Colon (tissue), 2 donors: ENCODE data around the gene SUN5.
"Not testable (repeated sequence)": the region's sequence is repeated elsewhere in the genome, so short reads cannot be mapped to it uniquely, and the experiment has no call there.

ENCODE experiments used
- FAIRE-seq: peaks from 2 replicates; lab custom pipeline; 2012; peaks lifted over from hg19 to GRCh38; lab: Jason Lieb, UNC
- donor health status: control.
- donor health status: control.

The SUN5 gene, protein sequence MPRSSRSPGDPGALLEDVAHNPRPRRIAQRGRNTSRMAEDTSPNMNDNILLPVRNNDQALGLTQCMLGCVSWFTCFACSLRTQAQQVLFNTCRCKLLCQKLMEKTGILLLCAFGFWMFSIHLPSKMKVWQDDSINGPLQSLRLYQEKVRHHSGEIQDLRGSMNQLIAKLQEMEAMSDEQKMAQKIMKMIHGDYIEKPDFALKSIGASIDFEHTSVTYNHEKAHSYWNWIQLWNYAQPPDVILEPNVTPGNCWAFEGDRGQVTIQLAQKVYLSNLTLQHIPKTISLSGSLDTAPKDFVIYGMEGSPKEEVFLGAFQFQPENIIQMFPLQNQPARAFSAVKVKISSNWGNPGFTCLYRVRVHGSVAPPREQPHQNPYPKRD

DNA sequence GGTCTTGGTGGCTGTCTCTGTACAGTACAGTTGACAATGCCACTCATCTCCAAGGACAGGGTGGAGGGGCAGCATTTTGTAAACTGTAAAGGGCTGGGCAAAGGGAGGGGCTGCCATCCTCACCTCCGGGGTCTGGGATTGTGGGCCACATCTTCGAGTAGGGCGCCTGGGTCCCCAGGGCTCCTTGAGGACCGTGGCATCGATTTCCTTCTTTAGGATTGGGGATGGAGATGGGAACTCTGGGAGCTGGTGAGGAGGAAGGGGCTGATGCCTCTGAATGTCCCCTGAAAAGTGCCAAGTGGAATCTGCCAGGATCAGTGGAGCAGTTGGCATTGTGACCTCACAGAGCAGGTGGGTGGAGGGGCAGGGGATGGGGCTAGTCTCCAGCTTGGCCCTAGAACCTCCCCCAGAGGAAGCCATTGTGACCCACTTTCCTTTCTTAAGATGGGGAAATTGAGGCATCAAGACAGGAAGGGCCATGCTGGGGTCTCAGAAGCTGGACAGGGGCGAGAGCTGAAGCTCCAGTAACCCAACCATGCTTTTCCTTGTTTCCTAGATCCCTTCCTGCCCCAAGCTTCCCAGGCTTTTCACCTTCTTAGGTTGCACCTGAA, at the start of gene SUN5:
Gene SUN5, minus strand, starts transcription at position 293 of the 611 bp plus-strand sequence. Its CDS starts 93 bp downstream, at position 200.
- no peak for FAIRE-seq

DNA sequence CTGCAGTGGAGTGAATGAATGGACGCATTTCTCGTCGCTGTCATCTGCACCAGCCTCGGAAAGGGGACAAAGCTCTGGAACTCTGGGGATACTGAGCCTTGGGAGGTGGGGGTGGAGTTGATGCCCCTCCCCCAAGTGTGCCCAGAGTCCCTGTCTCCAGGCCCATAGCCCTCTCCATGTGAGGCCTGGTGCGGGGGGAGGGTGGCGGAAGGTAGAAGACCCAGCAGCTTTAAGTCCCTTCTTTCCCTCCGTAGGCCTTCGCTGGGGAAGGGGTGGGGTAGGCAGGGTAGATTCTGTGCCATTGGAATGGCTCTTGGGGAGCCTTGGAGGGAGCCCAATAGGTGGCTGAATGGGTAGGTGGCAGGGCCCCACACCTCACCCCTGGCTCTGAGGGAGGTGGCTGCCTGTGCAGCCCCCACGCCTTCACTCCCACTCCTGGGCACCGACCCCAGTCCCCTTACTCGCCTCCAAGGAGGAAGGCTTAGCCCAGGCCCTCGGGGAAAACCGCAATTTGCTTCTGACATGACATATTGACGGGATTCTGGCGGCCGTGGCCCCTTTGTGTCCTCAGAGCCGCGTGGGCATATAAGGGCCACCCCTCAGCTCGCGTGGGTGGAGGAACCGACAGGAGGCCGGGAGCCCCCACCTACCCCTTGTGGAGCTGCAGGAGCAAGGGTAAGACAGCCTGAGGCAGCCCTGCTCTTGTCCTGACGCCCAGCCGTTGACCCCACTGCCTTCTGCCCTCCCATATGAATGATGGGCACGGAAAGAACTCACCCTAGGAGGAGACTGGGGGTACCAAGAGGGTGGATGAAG, 49.3 kb upstream of the SUN5 start, which contains the start of gene BPIFB3:
Gene BPIFB3, plus strand, starts transcription at position 613 of the 816 bp plus-strand sequence. CDS start 1,533 bp downstream, outside the sequence.
- FAIRE-seq = no peak

DNA sequence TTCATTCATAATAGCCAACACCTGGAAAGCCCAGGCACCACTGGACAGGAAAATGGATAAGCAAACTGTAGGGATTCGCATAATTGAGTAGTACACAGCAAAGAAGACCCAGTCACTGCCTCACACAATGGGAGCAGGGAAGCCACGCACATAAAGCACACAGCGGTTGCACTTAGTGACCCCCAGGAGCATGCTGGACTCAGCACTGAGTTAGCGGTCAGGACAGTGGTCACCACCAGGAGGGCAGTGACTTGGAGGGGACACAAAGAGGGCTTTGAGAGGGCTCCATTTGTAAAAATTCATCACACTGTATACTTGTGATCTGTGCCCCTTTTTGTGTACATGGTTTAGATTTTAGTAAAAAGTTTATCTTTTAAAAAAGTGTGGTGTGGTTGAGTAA, 47.1 kb upstream of the SUN5 start:
- no peak for FAIRE-seq

DNA sequence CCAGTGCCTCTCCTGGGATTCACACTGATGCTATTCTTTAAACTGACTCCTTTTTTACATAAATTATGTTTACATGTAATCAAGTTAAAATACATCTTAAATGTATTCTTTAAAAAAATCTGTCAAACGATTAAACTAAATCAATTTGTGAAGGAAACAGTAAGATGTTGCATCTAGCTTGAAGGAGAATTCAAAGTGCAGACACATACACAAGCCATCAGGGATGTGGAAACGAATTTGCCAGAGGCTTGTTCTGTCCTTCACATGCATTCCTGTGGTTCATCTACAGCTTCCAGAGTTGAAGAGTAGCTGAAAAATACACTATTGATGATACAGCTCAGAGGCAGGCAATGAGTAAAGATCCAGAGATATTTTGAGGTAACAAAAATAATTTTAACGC, 42.2 kb upstream of the SUN5 start:
- FAIRE-seq = no peak

DNA sequence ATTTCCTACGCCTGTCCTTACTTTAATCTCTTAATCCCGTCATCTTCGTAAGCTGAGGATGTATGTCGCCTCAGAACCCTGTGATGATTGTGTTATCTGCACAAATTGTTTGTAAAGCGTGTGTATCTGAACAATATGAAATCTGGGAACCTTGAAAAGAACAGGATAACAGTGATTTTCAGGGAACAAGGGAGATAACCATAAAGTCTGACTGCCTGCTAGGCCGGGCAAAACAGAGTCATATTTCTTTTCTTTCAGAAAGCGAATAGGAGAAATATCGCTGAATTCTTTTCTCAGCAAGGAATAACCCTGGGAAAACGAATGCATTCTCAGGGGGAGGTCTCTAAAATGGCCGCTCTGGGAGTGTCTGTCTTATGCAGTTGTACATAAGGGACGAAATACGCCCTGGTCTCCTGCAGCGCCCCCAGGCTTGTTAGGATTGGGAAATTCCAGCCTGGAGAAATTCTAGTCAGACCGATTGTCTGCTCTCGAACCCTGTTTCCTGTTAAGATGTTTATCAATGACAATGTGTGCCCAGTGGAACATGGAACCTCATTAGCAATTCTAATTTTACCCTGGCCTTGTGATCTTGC, 41.0 kb upstream of the SUN5 start:
- not testable (repeated sequence) for FAIRE-seq

DNA sequence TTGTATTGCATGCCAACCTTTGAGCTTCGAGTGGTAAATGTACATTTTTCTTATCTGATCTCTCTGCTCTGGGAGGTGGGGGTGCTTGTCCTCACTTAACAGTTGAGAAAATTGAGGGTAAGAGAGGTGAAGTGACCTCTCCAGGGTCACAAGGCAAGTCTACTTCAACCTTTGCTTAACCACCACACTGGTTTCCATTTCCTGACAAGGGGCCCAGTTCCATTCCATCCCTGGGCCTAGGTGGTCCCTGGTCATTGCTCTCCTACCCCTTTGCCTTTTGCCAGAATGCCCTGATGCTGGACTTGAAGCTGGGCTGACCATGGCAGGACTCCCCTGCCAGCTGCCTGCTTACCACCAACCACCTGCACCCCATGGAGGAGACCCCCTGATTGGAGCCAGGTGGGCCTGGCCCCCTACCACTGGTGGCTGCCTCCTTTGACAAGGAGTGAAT, 39.5 kb upstream of the SUN5 start:
- no peak for FAIRE-seq

DNA sequence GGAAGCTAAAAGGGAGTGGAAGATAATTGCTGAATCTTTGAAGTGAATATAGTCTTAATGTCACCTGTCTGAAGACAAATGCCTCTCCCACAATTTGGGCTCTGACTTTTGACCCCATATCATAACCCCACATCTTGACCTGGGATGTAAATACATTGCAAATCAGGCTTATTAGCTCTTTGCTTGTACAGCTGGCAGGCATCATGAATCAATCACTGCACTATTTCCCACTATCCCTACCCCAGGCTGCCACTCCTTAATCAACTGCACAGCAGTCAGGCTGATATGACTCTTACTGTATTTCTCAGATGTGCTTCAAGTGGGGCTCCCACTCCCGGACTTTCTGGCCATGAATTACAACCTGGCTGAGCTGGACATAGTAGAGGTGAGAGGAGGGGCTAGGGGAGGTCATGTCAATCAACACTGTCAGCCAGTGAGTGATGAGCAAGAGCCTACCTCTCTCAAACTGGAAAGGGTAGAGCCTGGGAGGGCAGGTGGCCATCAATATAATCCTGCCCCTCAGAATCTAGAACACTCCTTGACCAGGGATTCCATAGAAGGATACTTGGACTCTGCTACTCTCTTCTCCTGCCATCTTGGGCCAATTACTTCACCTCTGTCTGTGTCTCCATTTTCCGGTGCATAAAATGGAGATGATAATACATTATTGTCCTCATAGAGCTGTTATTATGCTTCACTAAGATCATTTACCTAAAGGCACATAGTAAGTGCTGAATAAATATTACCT, 38.9 kb upstream of the SUN5 start:
- FAIRE-seq = no peak

DNA sequence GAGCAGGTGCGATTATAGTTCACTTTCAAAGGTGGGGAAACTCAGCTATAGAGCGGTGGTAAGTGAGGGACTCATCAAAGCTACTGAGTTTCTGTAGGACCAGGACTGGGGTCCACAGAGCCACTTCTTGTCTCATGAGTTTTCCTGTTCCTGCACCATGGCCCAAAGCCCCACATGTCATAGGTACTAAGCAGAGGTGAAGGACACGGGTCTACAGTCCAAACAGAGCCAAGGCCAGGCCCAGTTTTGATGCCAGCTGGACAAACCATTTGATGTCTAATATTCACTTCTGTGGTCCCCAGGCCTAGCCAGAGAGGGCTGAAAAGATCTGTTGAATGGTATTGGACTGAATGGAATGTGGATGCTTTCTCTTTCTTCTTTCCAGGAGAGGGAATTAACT, 38.2 kb upstream of the SUN5 start:
- no peak for FAIRE-seq

DNA sequence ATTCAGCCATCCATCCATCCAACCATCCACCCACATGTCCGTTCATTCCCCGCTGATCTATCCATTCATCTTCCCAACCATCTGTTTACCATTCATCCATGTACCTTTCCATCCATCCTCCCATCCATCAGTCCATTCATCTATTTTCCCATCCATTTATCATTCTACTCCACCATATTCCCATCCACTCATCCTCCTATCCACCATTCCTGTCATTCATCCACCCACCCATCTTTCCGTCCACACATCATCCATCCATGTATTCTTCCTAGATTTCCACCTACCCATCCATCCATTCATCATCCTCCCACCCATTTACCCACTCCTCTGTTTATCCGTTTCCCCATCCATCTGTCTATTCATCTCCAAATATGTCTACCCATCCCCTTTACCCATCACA, 34.0 kb upstream of the SUN5 start:
- FAIRE-seq = no peak

DNA sequence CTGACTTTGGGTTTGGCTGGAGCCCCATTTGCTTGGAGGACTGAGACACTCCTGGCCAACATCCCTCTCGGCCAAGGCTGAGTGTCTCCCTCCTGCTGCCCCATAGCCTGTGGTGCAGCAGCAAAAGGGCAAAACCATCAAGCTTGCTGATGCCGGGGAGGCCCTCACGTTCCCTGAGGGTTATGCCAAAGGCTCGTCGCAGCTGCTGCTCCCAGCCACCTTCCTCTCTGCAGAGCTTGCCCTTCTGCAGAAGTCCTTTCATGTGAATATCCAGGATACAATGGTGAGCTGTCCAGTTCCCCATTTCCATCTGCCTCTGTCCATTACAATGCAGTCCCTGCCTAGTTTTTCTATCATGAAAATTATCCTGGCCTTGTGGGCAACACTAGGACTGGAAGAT, 33.2 kb upstream of the SUN5 start:
- FAIRE-seq = no peak

DNA sequence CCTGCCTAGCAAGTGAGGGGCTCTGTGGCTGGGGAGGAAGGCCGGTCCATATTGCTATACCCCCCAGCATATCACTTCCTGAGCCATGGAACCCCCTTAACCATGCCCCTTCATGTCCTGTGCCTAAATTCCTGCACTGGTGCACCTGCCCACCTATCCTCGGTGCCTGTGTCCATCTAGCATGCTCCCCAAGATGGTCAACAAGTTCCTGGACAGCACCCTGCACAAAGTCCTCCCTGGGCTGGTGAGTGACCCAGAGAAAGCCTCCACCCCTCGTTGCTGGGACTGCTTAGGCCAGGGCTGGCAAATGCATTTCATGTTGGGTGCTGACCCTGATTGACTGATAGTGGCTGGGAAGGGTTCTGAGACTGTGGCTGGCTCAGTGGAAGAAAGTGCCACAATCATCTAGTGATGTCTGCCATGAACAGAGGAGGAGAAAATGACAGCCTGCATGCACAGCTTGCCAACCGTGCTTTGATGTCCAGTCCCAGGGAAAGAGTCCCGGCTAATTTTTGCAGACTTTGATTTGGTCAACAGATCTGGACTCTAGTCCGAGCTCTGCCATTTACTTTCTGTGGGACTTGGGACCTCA, 30.8 kb upstream of the SUN5 start:
- FAIRE-seq = no peak

DNA sequence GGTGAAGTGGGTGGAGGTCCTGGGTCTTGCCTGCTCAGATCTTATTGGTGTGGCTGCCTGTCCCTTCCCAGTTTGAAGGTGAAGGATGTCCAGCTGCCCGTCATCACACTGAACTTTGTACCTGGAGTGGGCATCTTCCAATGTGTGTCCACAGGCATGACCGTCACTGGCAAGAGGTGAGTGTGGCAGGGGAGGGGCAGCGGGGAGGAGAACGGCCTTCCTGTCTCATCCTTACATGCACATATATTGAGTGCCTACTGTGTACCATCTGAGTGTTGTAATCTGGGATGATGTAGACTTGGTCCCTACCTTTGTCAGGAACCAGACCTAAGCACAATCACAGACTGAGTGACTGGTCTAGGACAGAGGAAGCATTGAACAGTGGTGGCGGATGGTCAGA, 29.9 kb upstream of the SUN5 start:
- FAIRE-seq = no peak

DNA sequence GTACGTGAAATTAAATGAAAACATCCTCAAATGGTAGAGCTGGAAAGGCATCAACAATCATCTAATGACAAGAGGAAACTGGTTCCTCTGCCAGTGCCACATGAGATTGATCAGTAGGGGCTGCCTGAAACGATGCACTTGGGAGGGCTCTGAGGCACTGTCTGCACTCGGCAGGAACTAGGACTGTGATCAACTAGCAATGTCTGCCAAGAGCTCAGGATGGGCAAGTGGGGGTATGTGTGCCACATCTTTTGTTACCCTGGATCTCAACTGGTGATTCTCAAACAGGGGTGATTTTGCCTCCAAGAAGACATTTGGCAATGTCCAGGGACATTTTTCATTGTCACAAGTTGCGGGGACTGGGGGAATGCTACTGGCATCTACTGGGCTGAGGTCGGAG, 29.1 kb upstream of the SUN5 start:
- FAIRE-seq = no peak

DNA sequence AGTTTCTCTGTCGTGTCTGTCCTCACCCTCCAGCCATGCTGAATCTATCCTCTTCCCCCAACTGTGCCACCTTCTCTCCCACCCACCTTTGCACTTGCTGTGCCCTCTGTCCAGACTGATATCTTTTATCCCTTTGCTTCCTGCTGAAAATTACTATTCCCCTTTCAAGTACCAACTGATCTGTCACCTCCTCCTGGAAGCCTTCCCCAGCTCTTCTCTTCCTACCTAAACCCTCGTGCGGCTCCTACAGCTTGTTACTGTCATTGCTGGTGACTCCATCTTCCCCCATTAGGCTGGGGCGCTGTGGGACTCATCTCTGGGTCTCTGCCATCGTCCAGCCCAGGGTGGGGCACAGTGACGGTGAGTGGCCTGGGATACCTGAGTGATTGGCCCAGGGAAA, 28.3 kb upstream of the SUN5 start:
- no peak for FAIRE-seq

DNA sequence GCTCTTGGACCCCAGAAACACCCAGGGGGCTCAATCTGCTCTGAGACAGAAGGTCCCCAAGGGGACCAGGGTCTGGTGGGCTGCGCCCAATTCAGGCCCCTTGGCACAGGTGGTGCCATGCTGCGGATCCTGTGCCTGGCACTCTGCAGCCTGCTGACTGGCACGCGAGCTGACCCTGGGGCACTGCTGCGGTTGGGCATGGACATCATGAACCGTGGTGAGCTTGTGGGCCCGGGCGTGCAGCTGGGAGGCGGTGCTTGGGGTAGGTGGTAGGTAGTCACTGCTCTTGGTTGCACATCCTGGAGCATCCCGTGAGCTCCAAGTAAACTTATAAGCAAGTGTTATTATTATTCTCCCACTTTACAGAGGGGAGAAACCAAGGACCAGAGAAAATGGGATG, 27.3 kb upstream of the SUN5 start, which contains the start of gene BPIFB6:
Gene BPIFB6, plus strand, starts transcription at position 118 of the 400 bp plus-strand sequence. Its CDS starts 0 bp downstream, at position 118.
- FAIRE-seq = no peak

DNA sequence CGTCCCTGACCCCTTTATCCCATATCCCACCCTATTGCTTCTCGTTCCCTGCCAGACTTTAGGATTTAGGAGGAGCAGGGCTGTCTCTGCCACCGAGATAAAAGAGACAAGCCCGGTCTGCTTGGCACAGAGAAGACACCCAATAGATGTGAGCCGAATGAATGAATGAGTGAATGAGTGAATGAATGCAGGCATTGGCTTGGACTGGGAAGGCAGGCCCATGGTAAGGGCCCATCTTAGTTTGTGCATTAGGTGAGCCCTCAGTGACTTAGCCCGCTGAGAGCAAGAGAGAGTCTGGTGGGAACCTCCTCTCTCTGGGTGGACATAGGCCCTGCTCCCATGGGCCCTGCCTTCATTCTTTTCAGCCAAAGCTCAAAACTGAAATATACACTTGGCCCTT, 26.3 kb upstream of the SUN5 start:
- FAIRE-seq = no peak

DNA sequence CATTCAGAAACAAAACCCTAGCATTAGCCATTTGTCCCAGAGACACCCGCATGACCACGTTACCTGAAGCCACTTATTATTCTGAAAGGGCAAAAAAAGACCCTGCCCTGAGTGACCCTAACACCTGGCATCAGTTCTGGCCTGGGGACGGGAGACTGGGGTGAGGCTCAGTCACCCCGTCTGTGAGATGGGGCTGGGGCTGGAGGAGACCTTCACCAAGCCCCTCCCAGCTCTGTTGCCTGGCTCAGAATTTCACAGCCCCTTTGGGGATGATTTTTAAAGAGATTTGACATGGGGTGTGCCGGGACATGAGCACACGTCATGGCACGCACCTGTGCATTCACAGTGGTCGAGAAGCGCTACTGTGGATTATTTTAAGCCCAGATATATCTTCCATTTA, 25.8 kb upstream of the SUN5 start:
- FAIRE-seq = no peak

DNA sequence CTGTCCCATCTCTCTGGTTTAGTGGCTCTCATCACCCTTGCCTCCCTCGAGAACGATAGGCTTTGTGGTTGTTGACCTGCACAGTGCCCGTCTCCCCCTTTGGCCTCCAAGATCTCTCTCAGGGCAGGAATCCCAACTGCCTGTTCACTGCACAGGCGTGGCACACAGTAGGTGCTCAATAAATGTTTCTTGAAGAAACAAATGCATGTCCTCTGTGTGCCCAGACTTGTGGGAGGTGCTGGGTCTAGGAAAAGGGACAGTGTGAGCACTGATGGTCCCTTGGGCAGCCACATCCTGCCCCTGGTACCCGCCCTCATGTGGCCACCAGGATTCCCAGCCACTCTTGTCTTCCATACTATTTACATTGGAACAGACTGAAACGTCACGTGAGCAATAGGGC, 24.6 kb upstream of the SUN5 start:
- no peak for FAIRE-seq

DNA sequence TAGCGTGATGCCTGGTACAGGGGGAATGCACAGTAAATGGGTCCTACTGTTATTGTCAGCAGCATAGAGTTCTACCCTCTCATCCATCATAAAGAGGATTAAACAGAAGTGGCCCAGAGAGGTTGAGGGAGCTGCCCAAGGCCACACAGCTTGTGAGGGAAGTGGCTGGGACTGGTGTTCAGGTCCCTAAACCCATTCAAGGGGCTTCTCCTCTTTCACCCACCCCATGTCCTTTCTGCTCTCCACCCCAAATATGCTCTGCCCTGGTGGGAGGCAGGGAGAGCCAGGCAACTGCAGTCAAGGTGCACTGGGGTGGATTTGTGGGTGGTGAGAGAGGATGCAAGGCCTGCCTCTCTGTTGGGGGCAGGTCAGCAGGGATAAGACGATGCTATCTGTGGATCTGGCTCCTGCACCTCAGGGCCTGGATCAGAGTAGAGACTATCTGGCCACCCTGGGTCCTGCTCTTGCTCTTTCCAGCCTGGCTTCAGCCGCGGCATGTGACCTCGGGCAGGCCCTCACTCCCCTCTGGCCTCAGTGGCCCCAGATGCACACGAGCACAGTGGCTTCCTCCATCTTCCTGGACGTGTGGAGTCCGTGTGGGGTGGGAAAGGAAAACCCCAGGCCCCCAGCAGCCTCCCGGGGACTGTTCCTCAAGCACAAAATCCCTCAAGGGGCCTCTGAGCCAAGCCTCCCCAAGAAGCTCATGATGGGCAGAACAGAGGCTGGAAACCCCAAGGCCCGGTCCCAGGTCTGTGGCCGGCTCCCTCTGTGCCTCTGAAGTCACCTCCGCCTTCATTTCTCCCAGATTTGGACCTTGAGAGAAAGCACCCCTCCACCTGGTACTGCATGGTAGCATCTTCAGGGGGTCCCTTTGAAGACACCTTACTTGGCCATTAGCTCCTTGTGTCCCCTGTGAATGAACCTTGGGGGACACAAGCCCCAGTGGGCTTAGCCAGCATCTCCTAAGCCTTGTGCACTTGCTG, 23.8 kb upstream of the SUN5 start:
- FAIRE-seq = no peak
